ENCODE results near the gene PRR35.
A peak's percentile ranks its signal among the peaks of the same experiment; 100 is the strongest.

PRR35 gene

GRCh38 chr16:549544-550263 is 10.5 kb upstream of the PRR35 start:
- no peak for DNase-seq

GRCh38 chr16:551210-551609 is 9.0 kb upstream of the PRR35 start:
- no peak for DNase-seq

- DNase-seq: no peak
Observed at GRCh38 chr16:552171-552570, 8.0 kb upstream of the PRR35 start.

GRCh38 chr16:553601-554296 is 6.4 kb upstream of the PRR35 start:
- no peak for DNase-seq

GRCh38 chr16:554297-554621 is 5.9 kb upstream of the PRR35 start:
- DNase-seq: no peak

GRCh38 chr16:554640-555365 is 5.4 kb upstream of the PRR35 start:
- DNase-seq: peak; percentile 30

- no peak for DNase-seq
Observed at GRCh38 chr16:555528-556473, 4.4 kb upstream of the PRR35 start.

GRCh38 chr16:556474-557173 is 3.6 kb upstream of the PRR35 start:
- DNase-seq: no peak

- no peak for DNase-seq
Observed at GRCh38 chr16:557463-558297, 2.5 kb upstream of the PRR35 start.

- no peak for DNase-seq
Observed at GRCh38 chr16:558298-559020, 1.7 kb upstream of the PRR35 start.

- no peak for DNase-seq
Observed at GRCh38 chr16:559021-559380, 1.2 kb upstream of the PRR35 start.

- DNase-seq: no peak
Observed at GRCh38 chr16:559411-560203, 587 bp upstream of the PRR35 start.

- no peak for DNase-seq
Observed at GRCh38 chr16:560701-561412, 663 bp downstream of the PRR35 start.

GRCh38 chr16:561413-561794 is 1.2 kb downstream of the PRR35 start:
- DNase-seq: no peak

- DNase-seq: no peak
Observed at GRCh38 chr16:561957-562938, 2.1 kb downstream of the PRR35 start.

- no peak for DNase-seq
Observed at GRCh38 chr16:563072-563644, 3.0 kb downstream of the PRR35 start.

- no peak for DNase-seq
Observed at GRCh38 chr16:564690-565418, 4.7 kb downstream of the PRR35 start.

Measured in NCI-H2171 treated with DMSO at 0.1 percent for 48 hours (cell line).